GM06990 (cell line): ENCODE data around the gene DPP7.
A peak's percentile ranks its signal among the peaks of the same experiment; 100 is the strongest.

Experiments
- DNase-seq: peaks from one replicate; pipeline ENCODE4 v3.0.0-alpha.2; 2011; ENCODE audit not compliant: insufficient read length; ENCODE audit errors: extremely low read depth
- H3K27me3 ChIP-seq: replicated peaks from 2 replicates; pipeline ENCODE4 v1.6.0; 2011; ENCODE audit warnings: low read length; ENCODE audit not compliant: control insufficient read depth, insufficient read depth
- H3K36me3 ChIP-seq: 2 replicates; pipeline ENCODE4 v1.5.1; 2011; ENCODE audit warnings: low read length; ENCODE audit not compliant: control insufficient read depth, insufficient read depth
- H3K4me3 ChIP-seq: replicated peaks from 2 replicates; pipeline ENCODE4 v1.5.1; 2011; ENCODE audit warnings: low read depth, mild to moderate bottlenecking, control low read depth, low read length
- TF ChIP-seq, protein P1 (sequence below): IDR thresholded peaks from 2 replicates; pipeline ENCODE4 v1.5.1; 2011; ENCODE audit warnings: low read length, control low read depth, mild to moderate bottlenecking, inconsistent platforms; ENCODE audit not compliant: insufficient read depth, poor library complexity, severe bottlenecking

Gene DPP7

DNA sequence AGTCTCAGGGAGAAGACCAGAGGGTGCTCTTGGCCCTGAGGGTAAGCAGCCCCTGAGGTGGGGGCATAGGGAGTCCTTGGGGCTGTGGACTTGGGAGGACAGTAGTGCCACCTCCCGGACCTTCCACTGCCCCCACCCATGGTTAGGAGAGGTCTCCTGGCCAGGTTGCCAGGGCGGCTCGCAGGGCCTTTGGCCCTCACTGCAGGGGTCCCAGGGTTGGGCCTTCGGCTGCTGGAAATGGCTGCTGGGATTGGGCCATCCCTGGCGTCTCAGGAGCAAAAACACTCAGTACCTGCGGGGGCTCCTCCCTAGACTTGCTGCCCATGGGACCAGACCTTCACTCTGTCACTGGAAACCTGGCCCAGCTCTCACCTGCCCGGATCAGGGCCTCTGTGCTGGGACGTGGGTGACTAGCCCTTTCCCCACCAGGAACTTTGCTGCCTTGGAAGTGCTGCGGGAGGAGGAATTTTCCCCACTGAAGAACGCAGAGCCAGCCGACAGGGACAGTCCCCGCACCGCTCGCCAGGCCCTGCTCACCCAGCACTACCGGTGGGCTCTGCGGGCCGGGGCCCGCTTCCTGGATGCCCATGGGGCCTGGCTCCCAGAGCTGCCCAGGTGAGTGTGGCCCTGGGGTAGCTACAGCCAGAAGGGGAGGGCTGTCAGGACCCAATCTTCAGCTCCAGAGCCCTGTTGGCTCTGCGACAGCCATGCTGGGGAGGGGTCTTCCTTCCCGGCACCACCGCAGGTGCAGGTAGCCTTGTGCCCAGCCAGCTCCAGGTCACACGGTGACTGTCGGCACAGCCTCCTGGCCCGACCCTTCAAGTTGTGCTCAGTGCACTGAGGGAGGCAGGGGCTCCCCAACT, 34.0 kb downstream of the DPP7 start:
- DNase-seq: no peak
- H3K4me3 ChIP-seq: no peak overlapping the region
- H3K36me3 ChIP-seq: peaks cover 15% of the 10 kb centered on the region
- TF ChIP-seq, protein P1, sequence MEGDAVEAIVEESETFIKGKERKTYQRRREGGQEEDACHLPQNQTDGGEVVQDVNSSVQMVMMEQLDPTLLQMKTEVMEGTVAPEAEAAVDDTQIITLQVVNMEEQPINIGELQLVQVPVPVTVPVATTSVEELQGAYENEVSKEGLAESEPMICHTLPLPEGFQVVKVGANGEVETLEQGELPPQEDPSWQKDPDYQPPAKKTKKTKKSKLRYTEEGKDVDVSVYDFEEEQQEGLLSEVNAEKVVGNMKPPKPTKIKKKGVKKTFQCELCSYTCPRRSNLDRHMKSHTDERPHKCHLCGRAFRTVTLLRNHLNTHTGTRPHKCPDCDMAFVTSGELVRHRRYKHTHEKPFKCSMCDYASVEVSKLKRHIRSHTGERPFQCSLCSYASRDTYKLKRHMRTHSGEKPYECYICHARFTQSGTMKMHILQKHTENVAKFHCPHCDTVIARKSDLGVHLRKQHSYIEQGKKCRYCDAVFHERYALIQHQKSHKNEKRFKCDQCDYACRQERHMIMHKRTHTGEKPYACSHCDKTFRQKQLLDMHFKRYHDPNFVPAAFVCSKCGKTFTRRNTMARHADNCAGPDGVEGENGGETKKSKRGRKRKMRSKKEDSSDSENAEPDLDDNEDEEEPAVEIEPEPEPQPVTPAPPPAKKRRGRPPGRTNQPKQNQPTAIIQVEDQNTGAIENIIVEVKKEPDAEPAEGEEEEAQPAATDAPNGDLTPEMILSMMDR: no peak
- H3K27me3 ChIP-seq: no peaks in the 10 kb centered on the region

DNA sequence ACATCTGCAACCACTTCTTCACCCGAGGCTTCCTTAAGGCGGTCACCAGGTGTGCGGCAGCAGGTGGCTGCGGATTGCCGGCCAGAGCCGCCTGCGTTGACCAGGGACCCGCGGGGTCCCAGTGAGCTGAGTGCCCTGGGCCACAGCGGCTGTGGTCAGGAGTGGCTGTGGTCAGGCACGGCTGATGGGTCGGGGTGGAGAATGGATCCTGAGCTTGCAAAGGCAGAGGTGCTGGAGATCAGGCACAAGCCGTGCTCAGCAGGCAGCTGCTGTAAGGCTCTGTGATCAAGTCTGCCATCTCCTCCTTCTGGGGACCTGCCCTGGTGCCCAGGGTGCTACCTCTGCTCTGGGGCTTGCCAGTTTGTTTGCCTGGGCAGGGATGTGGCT, 35.1 kb downstream of the DPP7 start:
- no peak for DNase-seq
- peaks cover 15% of the 10 kb centered on the region for H3K36me3 ChIP-seq
- no peak overlapping the region for H3K4me3 ChIP-seq
- TF ChIP-seq, protein P1: no peak
- no peaks in the 10 kb centered on the region for H3K27me3 ChIP-seq

DNA sequence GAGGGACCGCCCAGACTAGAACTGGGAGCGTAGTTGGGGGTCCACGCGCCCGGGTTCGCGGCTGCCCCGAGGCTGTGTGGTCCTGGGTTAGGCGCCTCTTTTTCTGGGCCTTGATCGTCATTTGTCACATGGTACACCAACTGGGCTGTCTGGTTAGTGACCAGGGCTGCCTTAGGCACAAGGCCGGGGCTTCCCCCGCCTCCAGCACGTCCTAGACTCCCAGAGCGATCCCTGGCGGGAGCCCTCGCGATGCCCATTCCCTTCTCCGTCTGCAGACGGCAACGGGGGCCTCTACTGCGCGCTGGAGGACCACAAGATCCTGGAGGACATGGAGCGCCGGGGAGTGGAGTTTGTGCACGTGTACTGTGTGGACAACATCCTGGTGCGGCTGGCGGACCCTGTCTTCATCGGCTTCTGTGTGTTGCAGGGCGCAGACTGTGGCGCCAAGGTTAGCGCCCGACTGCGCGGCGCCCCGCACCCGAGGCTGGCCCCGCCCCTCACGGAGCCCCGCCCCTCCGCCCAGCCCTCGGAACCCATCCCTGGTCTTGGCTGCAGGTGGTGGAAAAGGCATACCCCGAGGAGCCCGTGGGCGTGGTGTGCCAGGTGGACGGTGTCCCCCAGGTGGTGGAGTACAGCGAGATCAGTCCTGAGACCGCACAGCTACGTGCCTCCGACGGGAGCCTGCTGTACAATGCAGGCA, 35.7 kb downstream of the DPP7 start:
- TF ChIP-seq, protein P1: no peak
- no peak for DNase-seq
- Histone ChIP-seq H3K4me3 (peak overlapping the region; percentile 73; the same call in 1 of the 2 replicates), H3K27me3 (no peaks in the 10 kb centered on the region), H3K36me3 (peaks cover 15% of the 10 kb centered on the region)

DNA sequence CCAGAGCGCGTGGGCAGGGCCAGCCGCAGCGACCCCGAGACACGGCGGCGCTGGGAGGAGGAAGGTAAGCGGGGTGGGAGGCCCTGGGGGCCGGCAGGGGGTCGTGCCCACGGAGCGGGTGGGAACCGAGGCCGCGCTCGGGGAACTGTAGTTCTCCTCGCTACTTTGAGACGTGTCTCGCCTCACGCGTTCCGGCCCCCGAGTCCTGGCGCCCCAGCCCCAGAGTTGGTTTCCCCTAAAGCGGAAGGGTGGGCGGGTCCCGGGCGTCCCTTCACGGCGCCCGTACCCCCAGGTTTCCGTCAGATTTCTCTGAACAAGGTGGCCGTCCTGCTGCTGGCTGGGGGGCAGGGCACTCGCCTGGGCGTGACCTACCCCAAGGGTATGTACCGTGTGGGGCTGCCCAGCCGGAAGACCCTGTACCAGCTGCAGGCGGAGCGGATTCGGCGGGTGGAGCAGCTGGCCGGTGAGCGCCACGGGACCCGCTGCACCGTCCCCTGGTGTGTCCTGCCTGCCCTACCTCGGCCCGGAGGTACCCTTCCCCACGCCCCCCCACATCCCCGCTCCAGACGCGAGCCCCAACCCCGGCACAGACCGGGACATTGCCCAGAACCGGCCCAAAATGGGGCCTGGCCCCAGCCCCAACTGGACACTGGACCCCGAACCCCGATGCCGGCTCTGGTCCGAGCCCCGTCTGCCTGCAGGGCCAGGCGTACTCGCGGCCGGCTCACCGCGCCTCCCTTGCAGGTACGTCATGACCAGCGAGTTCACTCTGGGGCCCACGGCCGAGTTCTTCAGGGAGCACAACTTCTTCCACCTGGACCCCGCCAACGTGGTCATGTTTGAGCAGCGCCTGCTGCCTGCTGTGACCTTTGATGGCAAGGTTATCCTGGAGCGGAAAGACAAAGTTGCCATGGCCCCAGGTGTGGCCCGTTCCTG, 36.5 kb downstream of the DPP7 start:
- Histone ChIP-seq H3K36me3 (peaks cover 15% of the 10 kb centered on the region), H3K27me3 (no peaks in the 10 kb centered on the region), H3K4me3 (peak overlapping the region; percentile 73)
- DNase-seq: peak; percentile 63
- TF ChIP-seq, protein P1: no peak

- peak within 1 kb of the TSS; percentile 73 for H3K4me3 ChIP-seq
- H3K36me3 ChIP-seq: peaks cover 14% of the 10 kb centered on the region
- DNase-seq: peak; percentile 77
- TF ChIP-seq, protein P1: no peak
- H3K27me3 ChIP-seq: no peaks in the 10 kb centered on the region
Observed at GRCh38 chr9:137077010-137077747, 37.4 kb downstream of the DPP7 start, which contains the start of gene UAP1L1. UAP1L1 (plus strand) TSS chr9:137077517; CDS start chr9:137077533, 16 bp downstream.
